ENCODE data around the gene MIS18A.
A peak's percentile ranks its signal among the peaks of the same experiment; 100 is the strongest.
"Not testable (repeated sequence)": the region's sequence is repeated elsewhere in the genome, so short reads cannot be mapped to it uniquely, and the experiment has no call there.

Gene MIS18A

GRCh38 chr21:32303385-32303784, 24.5 kb upstream of the MIS18A start:
- no peak for DNase-seq

GRCh38 chr21:32302560-32302959, 23.7 kb upstream of the MIS18A start:
- DNase-seq = no peak

- no peak for DNase-seq
Measured at GRCh38 chr21:32301596-32301995, 22.7 kb upstream of the MIS18A start.

- DNase-seq = no peak
Measured at GRCh38 chr21:32300117-32300681, 21.4 kb upstream of the MIS18A start.

- DNase-seq = peak; percentile 13
Measured at GRCh38 chr21:32299695-32300094, 20.8 kb upstream of the MIS18A start.

- DNase-seq = no peak
Measured at GRCh38 chr21:32298658-32299081, 19.8 kb upstream of the MIS18A start, which contains the start of gene MRAP. MRAP (plus strand) TSS chr21:32298855; CDS start chr21:32298972, 117 bp downstream.

GRCh38 chr21:32298148-32298559, 19.3 kb upstream of the MIS18A start:
- no peak for DNase-seq

- no peak for DNase-seq
Measured at GRCh38 chr21:32297449-32297848, 18.6 kb upstream of the MIS18A start.

DNA sequence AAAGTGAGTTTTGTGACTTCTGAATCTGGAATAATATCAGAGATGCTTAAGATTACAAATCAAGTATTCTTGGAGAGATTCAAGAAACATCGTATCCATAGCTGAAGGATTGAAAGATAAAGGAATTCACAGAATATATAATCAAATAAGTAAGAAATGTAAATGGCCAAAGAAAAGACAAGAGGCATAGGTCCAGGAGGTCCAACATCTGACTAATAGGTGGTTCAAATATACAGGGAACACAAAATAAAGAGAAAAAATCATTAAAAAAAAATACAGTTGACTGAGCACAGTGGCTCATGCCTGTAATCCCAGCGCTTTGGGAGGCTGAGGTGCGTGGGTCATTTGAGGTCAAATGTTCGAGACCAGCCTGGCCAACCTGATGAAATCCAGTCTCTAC, 6.6 kb upstream of the MIS18A start:
- no peak for DNase-seq

DNA sequence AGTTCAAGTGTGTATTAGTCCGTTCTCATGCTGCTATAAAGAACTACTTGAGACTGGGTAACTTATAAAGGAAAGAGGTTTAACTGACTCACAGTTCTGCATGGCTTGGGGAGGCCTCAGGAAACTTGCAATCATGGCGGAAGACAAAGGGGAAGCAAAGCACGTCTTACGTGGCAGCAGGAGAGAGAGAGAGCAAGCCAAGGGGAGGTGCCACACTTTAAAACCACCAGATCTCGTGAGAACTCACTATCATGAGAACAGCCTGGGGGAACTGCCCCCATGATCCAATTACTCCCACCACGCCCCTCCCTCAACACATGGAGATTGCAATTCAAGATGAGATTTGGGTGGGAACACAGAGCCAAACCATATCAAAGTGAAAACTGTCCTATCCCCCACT, 4.1 kb upstream of the MIS18A start:
- peak; percentile 21 for DNase-seq

GRCh38 chr21:32281531-32281930, 2.7 kb upstream of the MIS18A start:
- no peak for DNase-seq

DNA sequence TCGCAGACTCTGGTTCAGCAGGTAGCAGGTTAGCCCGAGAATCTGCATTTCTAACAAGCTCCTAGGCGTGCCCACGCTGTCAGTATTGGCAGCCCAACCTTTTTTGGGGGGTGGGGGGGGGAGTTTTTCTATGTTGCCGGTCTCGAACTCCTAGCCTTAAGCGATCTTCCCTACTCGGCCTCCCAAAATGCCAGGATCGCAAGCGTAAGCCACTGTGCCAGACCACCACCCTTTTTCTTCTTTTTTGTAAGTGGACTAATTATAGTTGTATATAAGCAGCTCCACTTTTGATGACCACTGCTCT, 480 bp upstream of the MIS18A start:
- no peak for DNase-seq

DNA sequence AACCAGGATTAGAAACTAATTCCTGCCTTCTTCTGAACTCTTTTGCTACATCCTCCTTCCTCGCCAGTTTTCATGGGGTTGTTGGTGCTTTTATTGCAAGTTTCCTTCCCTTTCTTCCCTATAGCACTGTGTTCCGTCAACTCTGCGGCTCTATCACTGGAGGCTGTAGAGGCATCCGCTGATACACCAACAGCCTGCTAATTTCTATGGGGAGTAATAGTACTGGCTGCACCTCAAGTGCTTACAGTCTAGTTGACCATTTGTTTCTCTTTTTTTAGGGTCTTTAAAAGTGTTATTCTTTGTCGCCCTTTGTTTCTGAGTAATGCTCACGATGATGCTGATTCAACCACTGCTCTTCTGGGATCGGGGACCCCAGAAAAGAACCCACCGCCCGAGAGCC, 746 bp downstream of the MIS18A start:
- peak; percentile 22 for DNase-seq

GRCh38 chr21:32276671-32277070, 2.2 kb downstream of the MIS18A start:
- no peak for DNase-seq

GRCh38 chr21:32270748-32271147, 8.1 kb downstream of the MIS18A start:
- DNase-seq = no peak

DNA sequence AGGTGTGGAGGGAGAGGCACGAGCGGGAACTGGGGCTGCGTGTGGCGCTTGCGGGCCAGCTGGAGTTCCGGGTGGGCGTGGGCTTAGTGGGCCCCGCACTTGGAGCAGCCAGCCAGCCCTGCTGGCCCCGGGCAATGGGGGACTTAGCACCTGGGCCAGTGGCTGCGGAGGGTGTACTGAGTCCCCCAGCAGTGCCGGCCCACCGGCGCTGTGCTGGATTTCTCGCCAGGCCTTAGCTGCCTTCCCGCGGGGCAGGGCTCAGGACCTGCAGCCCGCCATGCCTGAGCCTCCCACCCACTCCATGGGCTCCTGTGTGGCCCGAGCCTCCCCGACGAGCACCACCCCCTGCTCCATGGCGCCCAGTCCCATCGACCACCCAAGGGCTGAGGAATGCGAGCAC, 13.5 kb downstream of the MIS18A start:
- DNase-seq = not testable (repeated sequence)

- no peak for DNase-seq
Measured at GRCh38 chr21:32261929-32262328, 16.9 kb downstream of the MIS18A start.

DNA sequence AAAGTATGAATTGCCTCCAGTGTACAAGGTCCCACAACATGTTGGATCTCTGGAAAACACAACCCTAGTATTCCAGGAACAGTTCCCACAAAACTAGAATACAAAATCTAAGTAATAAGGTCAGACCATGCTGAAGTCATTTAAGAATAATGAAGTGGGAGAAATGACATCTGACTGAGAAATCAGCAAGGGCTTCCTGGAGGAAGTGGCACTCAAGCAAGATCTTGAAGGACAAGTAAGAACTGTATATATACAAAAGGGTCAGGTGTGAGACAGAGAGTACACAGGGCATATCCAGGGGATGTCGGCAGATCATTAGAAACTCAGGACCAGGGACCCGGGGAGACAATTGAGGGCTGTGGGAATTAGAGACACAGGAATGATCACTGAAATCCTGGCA, 18.7 kb downstream of the MIS18A start:
- DNase-seq = no peak

GRCh38 chr21:32258786-32259048, 20.1 kb downstream of the MIS18A start:
- DNase-seq = not testable (repeated sequence)

DNA sequence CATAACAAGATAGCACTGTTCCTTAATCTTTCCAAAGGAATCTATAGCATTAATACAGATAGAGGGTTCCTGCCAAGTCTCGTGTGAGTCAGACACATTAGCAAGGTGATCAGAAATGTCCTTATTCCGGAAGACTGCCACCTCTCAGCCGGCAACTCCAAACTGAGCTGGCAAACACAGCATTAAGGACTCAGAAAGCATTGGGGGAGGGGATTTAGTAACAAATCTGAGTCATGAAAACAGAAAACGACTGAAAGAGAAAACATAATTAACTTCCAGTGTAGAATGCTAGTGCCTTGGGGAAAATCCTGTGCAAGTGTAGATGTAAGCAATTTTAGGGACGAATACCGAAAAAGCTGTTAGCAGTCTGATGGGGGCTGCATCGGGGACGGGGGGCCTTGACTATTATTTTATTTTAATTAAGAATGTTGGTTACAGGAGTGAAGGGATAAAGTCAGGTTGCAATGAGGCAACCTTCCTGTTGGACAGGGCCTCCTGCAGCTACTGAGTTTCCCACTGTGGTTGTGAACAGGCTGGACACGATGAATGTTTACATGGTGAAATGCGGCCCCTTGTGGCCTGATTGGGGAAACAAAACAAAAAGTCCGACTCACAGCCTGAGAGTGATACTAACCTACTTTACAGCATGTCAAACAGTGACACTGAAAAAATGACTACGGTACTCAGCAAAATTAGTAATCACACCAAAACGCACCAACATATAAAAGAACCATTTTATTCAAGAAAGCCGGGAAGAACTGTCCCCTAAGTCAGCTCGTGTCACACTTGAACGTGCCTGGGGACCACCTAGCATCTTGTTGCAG, 20.7 kb downstream of the MIS18A start:
- peak; percentile 83 for DNase-seq

DNA sequence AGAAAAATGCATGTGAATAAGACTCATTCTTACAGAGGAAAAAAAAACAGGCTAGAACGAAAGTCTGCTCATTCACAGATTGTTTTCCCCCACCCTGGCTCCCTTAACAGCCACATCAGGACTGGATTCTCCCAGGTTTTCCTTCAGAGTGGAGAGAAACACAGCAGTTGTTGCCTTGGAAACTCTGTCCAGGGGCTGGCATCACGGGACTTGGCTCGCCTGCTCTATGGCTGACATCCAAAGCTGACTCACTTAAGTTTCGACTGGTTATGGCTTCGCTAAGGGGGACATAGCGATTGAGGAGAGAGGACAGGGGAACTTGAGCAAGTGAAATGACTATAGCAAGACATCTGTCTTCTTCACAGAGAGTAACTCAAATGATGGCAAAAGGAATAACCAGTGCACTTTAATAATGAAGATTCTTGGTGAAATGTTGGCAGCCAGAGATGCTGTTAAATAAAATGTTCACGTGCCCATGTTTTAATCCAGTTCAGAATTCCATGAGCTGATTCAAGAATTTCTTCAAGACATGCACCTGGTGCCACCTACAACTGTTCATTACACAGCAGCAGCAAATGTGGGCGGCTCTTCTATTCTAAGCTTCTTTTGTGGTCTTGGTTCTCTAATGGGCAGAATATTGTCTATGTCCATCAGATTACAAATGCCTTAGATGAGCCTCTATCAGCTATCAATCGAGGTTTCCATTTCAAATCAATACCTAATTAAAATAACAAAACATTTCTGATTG, 21.8 kb downstream of the MIS18A start:
- no peak for DNase-seq

- DNase-seq = no peak
Measured at GRCh38 chr21:32256251-32256650, 22.6 kb downstream of the MIS18A start.

DNA sequence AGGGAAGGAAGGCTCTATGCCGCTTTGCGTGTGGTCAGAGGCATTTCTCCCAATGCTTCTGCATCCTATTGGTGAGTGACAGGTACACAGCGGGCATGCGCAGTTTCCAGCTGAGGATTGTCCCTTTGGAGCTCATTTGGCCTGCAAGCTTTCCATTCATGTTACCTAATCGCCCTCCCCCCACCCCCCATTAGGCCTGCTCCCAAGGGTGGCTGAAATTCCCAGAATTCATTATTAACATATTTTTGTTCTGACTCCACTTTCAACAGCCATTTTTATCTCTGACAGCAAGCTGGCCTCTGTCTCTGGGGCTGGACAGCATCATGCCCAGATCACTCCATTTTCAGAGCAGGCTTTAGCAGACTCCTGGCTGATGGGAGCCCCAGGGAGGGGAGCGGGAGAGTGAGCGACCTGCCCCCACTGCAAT, 25.6 kb downstream of the MIS18A start:
- DNase-seq = no peak

DNA sequence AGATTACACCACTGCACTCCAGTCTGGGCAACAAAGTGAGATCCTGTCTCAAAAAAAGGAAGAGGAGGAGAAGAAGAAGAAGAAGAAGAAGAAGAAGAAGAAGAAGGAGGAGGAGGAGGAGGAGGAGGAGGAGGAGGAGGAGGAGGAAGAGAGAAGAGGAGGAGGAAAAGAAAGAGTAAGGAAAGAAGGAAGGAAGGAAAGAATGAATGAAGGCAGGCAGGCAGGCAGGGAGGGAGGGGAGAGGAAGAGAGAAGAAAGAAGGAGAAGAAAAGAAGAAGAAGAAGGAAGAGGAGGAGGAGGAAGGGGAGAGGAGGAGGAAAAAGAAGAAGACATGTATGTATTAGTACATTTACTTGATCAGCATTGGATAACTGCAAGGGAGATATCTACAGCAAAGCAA, 26.7 kb downstream of the MIS18A start:
- DNase-seq = no peak
